ENCODE measurements around the gene CNTN5.

CNTN5 gene

DNA sequence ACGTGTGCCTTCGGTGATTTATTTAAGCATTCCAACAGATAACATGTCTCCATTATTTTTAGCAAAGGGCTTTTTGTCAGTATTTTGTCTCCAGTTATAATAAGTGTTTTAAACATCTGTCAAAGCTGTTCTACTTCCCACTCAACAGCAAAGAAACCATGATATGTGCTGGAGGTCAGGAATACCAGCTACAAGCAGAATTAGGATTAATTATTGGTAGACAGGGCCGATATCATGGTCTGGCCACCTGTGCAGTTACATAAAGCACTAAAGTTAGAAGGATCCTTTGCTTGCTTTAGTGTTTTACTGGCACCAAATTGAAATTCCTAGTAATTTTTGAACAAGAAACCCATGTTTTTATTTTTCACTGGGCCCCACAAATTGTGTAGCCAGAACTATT lies 1075.1 kb downstream of the CNTN5 start:
- Histone ChIP-seq H3K27ac (ENCODE audit: low read depth, low read length, severe bottlenecking) (no peak overlapping the region), H3K4me1 (ENCODE audit: control insufficient read depth, insufficient read depth, low read length, poor library complexity, severe bottlenecking) (no peaks in the 10 kb centered on the region), H3K36me3 (ENCODE audit: control insufficient read depth, insufficient read depth, low read length) (no peaks in the 10 kb centered on the region), H3K9me3 (ENCODE audit: control insufficient read depth, low read length) (no peaks in the 10 kb centered on the region), H3K4me3 (ENCODE audit: extremely low read depth, insufficient read depth, low read length, poor library complexity, severe bottlenecking) (no peak overlapping the region)
- 88 to 100% methylated on average over 1 of the region's 3 CpGs for WGBS, 2 experiments (ENCODE audit: insufficient coverage in 2 of 2)

DNA sequence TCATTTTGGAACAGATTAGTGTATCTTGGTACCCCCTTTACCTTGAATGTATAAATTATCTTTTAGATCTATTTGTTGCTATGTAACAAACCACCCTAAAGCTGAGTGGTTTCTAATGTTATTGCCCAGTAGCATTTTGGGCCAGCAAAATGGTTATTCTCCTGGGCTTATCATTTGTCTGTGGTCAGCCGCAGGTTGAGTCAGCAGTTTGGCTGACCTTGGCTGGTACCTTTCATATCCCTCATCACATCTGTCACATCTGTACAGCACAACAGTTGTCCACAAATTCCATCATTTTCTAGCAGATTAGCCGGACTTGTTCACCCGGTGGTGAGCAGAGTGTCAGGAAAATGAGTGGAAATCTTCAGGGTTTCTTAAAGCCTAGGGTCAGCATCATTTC lies 1077.8 kb downstream of the CNTN5 start:
- Histone ChIP-seq H3K4me3 (ENCODE audit: extremely low read depth, insufficient read depth, low read length, poor library complexity, severe bottlenecking) (no peak overlapping the region), H3K9me3 (ENCODE audit: control insufficient read depth, low read length) (no peaks in the 10 kb centered on the region), H3K36me3 (ENCODE audit: control insufficient read depth, insufficient read depth, low read length) (no peaks in the 10 kb centered on the region), H3K27ac (ENCODE audit: low read depth, low read length, severe bottlenecking) (no peak overlapping the region), H3K4me1 (ENCODE audit: control insufficient read depth, insufficient read depth, low read length, poor library complexity, severe bottlenecking) (no peaks in the 10 kb centered on the region)
- 79 to 100% methylated on average over 1 to 3 of the region's 3 CpGs for WGBS, 2 experiments (ENCODE audit: insufficient coverage in 2 of 2)

GRCh38 chr11:100105255-100105981 lies 1084.7 kb downstream of the CNTN5 start:
- 67 to 68% methylated on average over 4 of the region's 4 CpGs for WGBS, 2 experiments (ENCODE audit: insufficient coverage in 2 of 2)

GRCh38 chr11:100105982-100106358 lies 1085.2 kb downstream of the CNTN5 start:
- H3K4me3 ChIP-seq (ENCODE audit: extremely low read depth, insufficient read depth, low read length, poor library complexity, severe bottlenecking) = no peak overlapping the region
- H3K36me3 ChIP-seq (ENCODE audit: control insufficient read depth, insufficient read depth, low read length) = no peaks in the 10 kb centered on the region
- no peaks in the 10 kb centered on the region for H3K4me1 ChIP-seq (ENCODE audit: control insufficient read depth, insufficient read depth, low read length, poor library complexity, severe bottlenecking)
- H3K27ac ChIP-seq (ENCODE audit: low read depth, low read length, severe bottlenecking) = no peak overlapping the region
- WGBS, 2 experiments (ENCODE audit: insufficient coverage in 2 of 2) = 50 to 69% methylated on average over 3 of the region's 3 CpGs
- H3K9me3 ChIP-seq (ENCODE audit: control insufficient read depth, low read length) = no peaks in the 10 kb centered on the region

More at GRCh38 chr11:100105255-100105981, 1084.7 kb downstream of the CNTN5 start:
- H3K9me3 ChIP-seq (ENCODE audit: control insufficient read depth, low read length) = no peaks in the 10 kb centered on the region
- H3K27ac ChIP-seq (ENCODE audit: low read depth, low read length, severe bottlenecking) = no peak overlapping the region
- no peak overlapping the region for H3K4me3 ChIP-seq (ENCODE audit: extremely low read depth, insufficient read depth, low read length, poor library complexity, severe bottlenecking)
- H3K4me1 ChIP-seq (ENCODE audit: control insufficient read depth, insufficient read depth, low read length, poor library complexity, severe bottlenecking) = no peaks in the 10 kb centered on the region
- H3K36me3 ChIP-seq (ENCODE audit: control insufficient read depth, insufficient read depth, low read length) = no peaks in the 10 kb centered on the region

DNA sequence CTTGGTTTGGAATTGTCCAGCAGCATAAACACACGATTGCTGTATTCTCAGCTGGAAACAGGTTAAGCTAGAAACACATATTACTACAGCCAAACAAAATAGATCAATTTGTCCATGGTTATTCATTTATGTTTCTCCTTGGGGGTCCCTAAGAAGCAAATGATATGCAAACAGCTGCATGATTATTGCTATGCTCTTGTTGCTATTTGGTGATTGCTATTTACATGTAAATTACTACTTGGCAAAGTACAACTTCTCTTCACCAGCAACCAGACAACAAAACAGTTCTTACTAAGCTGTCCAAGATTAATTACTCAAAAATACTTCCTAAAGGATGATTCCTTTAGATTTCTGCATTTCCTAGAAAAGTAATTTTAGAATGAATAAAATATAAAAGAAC lies 1098.4 kb downstream of the CNTN5 start:
- Histone ChIP-seq H3K4me3 (ENCODE audit: extremely low read depth, insufficient read depth, low read length, poor library complexity, severe bottlenecking) (no peak overlapping the region), H3K36me3 (ENCODE audit: control insufficient read depth, insufficient read depth, low read length) (no peaks in the 10 kb centered on the region), H3K27ac (ENCODE audit: low read depth, low read length, severe bottlenecking) (no peak overlapping the region), H3K4me1 (ENCODE audit: control insufficient read depth, insufficient read depth, low read length, poor library complexity, severe bottlenecking) (peaks cover 4% of the 10 kb centered on the region), H3K9me3 (ENCODE audit: control insufficient read depth, low read length) (no peaks in the 10 kb centered on the region)
- no CpG with 5 or more reads among the region's 1 CpG for WGBS, 2 experiments (ENCODE audit: insufficient coverage in 2 of 2)

DNA sequence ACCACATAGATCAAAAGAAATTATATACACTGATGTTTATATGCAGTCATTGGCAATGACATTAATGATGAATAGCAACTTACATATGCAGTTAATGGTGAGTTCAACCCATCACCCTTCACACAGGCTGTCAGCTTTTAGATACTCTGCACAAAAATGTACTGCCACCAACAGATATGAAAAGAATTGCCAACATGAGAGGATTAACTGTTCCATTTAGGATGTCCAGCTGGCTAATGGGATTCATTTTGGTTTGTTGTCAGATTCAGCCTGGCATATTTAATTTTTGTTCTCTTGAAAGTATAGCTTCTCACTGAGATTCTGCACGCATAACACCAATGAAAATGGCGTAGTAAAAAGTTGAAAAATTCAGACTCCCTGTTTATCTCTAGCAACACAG lies 1112.4 kb downstream of the CNTN5 start:
- no peaks in the 10 kb centered on the region for H3K9me3 ChIP-seq (ENCODE audit: control insufficient read depth, low read length)
- no peaks in the 10 kb centered on the region for H3K4me1 ChIP-seq (ENCODE audit: control insufficient read depth, insufficient read depth, low read length, poor library complexity, severe bottlenecking)
- H3K36me3 ChIP-seq (ENCODE audit: control insufficient read depth, insufficient read depth, low read length) = no peaks in the 10 kb centered on the region
- H3K27ac ChIP-seq (ENCODE audit: low read depth, low read length, severe bottlenecking) = no peak overlapping the region
- WGBS, 2 experiments (ENCODE audit: insufficient coverage in 2 of 2) = no CpG with 5 or more reads among the region's 2 CpGs
- H3K4me3 ChIP-seq (ENCODE audit: extremely low read depth, insufficient read depth, low read length, poor library complexity, severe bottlenecking) = no peak overlapping the region

GRCh38 chr11:100141201-100141600 lies 1120.5 kb downstream of the CNTN5 start:
- Histone ChIP-seq H3K9me3 (ENCODE audit: control insufficient read depth, low read length) (no peaks in the 10 kb centered on the region), H3K4me3 (ENCODE audit: extremely low read depth, insufficient read depth, low read length, poor library complexity, severe bottlenecking) (no peak overlapping the region), H3K27ac (ENCODE audit: low read depth, low read length, severe bottlenecking) (no peak overlapping the region), H3K4me1 (ENCODE audit: control insufficient read depth, insufficient read depth, low read length, poor library complexity, severe bottlenecking) (no peaks in the 10 kb centered on the region), H3K36me3 (ENCODE audit: control insufficient read depth, insufficient read depth, low read length) (no peaks in the 10 kb centered on the region)
- WGBS, 2 experiments (ENCODE audit: insufficient coverage in 2 of 2) = 79 to 80% methylated on average over 2 to 3 of the region's 3 CpGs

DNA sequence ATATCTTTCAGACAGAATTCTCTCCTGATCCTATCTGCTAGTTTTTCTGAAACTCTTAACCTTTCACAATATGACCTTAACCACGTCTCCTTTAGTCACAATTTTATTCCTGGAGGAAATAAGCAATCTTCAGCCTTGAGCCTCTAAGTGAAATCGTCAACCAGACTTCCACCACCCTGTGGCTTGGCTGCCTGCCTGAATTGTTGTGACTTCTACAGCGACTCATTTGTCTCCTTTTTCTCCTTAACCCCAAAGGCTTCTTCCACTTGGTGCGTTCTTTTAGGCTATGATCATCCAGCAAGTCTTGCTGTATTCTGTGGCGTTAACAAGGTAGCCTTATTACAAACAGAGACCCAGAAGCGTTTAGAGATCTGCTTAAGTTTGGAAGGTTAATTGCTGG lies 1131.2 kb downstream of the CNTN5 start:
- no peaks in the 10 kb centered on the region for H3K9me3 ChIP-seq (ENCODE audit: control insufficient read depth, low read length)
- peaks cover 7% of the 10 kb centered on the region for H3K4me1 ChIP-seq (ENCODE audit: control insufficient read depth, insufficient read depth, low read length, poor library complexity, severe bottlenecking)
- H3K27ac ChIP-seq (ENCODE audit: low read depth, low read length, severe bottlenecking) = no peak overlapping the region
- WGBS, 2 experiments (ENCODE audit: insufficient coverage in 2 of 2) = 71 to 84% methylated on average over 6 of the region's 6 CpGs
- no peak overlapping the region for H3K4me3 ChIP-seq (ENCODE audit: extremely low read depth, insufficient read depth, low read length, poor library complexity, severe bottlenecking)
- H3K36me3 ChIP-seq (ENCODE audit: control insufficient read depth, insufficient read depth, low read length) = no peaks in the 10 kb centered on the region

- H3K4me1 ChIP-seq (ENCODE audit: control insufficient read depth, insufficient read depth, low read length, poor library complexity, severe bottlenecking) = peaks cover 7% of the 10 kb centered on the region
- no peaks in the 10 kb centered on the region for H3K9me3 ChIP-seq (ENCODE audit: control insufficient read depth, low read length)
- no peak overlapping the region for H3K4me3 ChIP-seq (ENCODE audit: extremely low read depth, insufficient read depth, low read length, poor library complexity, severe bottlenecking)
- H3K36me3 ChIP-seq (ENCODE audit: control insufficient read depth, insufficient read depth, low read length) = no peaks in the 10 kb centered on the region
- no peak overlapping the region for H3K27ac ChIP-seq (ENCODE audit: low read depth, low read length, severe bottlenecking)
These were observed 1132.0 kb downstream of the CNTN5 start for GRCh38 chr11:100152766-100153165.

- no peak overlapping the region for H3K4me3 ChIP-seq (ENCODE audit: extremely low read depth, insufficient read depth, low read length, poor library complexity, severe bottlenecking)
- no peak overlapping the region for H3K27ac ChIP-seq (ENCODE audit: low read depth, low read length, severe bottlenecking)
- no peaks in the 10 kb centered on the region for H3K4me1 ChIP-seq (ENCODE audit: control insufficient read depth, insufficient read depth, low read length, poor library complexity, severe bottlenecking)
- no peaks in the 10 kb centered on the region for H3K9me3 ChIP-seq (ENCODE audit: control insufficient read depth, low read length)
- H3K36me3 ChIP-seq (ENCODE audit: control insufficient read depth, insufficient read depth, low read length) = no peaks in the 10 kb centered on the region
These were observed 1142.7 kb downstream of the CNTN5 start for GRCh38 chr11:100163471-100163870.

DNA sequence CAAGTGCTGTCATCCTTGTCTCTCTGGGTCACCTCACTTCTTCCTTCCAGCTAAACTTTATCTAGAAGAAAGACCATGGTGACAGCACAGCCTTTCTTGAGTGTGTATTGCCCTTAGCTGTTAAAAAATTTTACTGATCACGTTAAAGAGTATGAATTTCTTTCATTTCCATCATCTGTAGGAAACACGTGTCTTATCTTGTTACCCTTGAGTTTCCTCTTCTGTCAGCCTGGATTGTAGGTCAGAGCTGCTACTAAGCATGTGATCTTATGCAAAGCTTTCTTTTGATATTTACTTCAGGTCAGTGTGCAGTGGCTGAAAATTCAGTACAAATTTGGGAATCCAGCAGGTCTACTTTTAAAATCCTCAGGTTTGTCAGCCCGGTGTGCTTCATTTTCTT lies 1154.1 kb downstream of the CNTN5 start:
- Histone ChIP-seq H3K36me3 (ENCODE audit: control insufficient read depth, insufficient read depth, low read length) (no peaks in the 10 kb centered on the region), H3K4me1 (ENCODE audit: control insufficient read depth, insufficient read depth, low read length, poor library complexity, severe bottlenecking) (no peaks in the 10 kb centered on the region), H3K4me3 (ENCODE audit: extremely low read depth, insufficient read depth, low read length, poor library complexity, severe bottlenecking) (no peak overlapping the region), H3K9me3 (ENCODE audit: control insufficient read depth, low read length) (no peaks in the 10 kb centered on the region), H3K27ac (ENCODE audit: low read depth, low read length, severe bottlenecking) (no peak overlapping the region)
- no CpG with 5 or more reads among the region's 3 CpGs for WGBS, 2 experiments (ENCODE audit: insufficient coverage in 2 of 2)

Measured in mesodermal cell (in vitro differentiated cells).